Measurements from ENCODE around the gene ABCA4.

Gene ABCA4

DNA sequence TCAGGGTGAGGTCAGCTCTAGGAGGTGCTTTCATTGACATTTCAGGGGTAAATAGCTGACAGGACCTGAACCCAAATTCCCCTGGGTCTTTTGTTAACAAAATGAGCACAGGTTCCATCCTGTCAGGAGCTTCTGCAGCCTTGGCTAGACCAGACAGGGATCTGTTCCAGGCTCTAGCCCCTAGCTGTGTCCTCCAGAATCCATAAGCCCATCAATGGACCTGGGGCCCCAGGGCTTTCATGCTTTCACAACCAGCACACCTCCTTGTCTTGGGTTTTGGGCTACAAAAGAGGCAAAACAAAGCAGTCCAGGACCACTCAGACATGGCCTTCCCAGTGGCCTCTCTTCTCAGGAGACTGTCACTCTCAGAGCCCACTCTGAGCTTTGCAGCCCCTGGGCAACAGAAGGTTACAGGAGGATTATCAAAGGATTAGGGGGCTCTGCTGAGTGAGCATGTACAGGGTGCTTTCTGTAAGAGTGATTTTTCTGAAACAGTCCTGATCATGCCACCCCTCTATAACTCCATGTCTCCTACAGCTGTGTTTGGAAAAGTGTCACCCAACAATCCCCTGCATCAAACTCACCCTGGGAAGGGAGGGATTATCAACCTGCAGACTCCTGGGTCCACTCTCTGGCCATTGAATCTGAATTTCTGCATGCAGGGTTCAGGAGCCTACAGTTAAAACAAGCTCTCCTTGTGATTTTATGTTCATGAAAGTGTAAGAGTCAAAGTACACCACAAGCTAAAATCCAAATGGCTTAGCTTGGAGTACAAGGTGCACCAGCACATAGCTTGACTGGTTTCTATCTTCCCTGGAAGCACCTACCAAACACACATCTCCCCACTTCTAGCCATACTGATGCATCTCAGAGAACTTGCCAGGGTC is 144.0 kb downstream of the ABCA4 start:
- TF ChIP-seq, protein P1, sequence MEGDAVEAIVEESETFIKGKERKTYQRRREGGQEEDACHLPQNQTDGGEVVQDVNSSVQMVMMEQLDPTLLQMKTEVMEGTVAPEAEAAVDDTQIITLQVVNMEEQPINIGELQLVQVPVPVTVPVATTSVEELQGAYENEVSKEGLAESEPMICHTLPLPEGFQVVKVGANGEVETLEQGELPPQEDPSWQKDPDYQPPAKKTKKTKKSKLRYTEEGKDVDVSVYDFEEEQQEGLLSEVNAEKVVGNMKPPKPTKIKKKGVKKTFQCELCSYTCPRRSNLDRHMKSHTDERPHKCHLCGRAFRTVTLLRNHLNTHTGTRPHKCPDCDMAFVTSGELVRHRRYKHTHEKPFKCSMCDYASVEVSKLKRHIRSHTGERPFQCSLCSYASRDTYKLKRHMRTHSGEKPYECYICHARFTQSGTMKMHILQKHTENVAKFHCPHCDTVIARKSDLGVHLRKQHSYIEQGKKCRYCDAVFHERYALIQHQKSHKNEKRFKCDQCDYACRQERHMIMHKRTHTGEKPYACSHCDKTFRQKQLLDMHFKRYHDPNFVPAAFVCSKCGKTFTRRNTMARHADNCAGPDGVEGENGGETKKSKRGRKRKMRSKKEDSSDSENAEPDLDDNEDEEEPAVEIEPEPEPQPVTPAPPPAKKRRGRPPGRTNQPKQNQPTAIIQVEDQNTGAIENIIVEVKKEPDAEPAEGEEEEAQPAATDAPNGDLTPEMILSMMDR (IDR thresholded peaks at IDR 0.05), result no peak

DNA sequence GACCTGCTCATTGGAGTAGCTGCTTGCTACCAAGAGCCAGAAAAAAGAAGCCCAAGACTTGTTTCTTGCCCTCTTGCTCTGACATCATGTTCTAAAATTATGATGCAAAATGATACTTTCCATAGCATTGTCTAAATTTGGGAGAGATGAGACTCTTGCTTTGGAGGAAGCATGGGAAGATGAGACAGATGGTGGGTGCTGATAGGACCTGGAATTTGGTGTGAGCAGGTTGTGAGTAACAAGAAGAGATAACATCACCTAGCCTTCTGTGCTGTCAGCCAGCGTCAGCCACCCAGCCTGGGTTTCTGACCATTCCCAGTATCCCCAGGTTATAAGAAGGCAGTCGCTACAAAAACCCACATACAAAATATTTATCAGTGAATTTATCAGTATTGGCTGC is 144.7 kb downstream of the ABCA4 start:
- TF ChIP-seq, protein P1 (IDR thresholded peaks at IDR 0.05), result no peak

DNA sequence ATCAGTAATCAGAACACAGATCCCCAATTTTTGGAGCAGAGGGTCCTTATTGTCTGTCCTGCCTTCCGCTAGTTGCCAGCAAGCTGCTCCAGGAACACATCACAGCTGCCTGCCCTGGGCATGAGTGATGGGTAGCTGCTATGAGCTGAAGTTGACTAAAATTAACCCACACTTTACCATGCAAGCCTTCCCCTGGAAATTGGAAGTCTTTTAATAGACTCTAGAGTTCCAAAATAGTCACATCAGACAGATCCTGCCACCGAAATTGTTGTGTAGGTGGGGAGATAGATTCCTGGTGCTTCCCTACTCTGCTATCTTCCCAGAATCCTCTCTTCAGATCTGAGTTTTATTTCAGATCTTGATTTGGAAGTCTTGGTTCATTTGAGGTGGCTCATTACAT is 148.6 kb downstream of the ABCA4 start:
- TF ChIP-seq, protein P1 (IDR thresholded peaks at IDR 0.05), result no peak

DNA sequence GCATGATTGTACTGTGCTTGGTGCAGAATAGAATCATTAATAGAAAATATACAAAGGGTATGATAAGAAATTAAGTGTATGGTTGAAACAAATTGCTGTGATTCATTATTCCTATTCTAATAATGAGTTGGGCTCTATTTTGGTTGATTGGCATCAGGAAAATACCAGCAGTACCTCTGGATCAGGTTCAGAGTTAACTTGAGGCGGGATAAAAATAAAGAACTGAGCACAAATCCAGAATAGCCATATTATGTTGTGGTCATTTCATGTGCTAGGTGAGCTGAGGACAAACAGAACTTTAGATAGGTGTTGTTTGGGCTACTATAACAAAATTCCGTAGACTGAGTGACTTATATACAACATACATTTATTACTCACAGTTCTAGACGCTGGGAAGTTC is 151.1 kb downstream of the ABCA4 start:
- TF ChIP-seq, protein P1 (IDR thresholded peaks at IDR 0.05), result no peak

DNA sequence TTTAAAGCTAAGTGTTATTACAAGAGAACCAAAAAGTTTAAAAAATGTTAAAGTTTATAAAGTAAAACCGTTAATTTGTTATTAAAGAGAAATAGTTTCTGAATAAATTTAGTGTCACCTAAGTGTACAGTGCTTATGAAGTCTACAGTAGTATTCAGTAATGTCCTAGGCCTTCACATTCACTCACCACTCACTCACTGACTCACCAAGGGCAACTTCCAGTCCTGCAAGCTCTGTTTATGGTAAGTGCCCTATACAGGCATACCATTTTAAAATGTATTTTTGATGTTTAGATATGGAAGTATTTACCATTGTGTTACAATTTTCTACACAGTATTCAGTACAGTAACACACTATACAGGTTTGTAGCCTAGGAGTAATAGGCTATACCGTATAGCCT is 151.6 kb downstream of the ABCA4 start:
- TF ChIP-seq, protein P1 (IDR thresholded peaks at IDR 0.05), result no peak

DNA sequence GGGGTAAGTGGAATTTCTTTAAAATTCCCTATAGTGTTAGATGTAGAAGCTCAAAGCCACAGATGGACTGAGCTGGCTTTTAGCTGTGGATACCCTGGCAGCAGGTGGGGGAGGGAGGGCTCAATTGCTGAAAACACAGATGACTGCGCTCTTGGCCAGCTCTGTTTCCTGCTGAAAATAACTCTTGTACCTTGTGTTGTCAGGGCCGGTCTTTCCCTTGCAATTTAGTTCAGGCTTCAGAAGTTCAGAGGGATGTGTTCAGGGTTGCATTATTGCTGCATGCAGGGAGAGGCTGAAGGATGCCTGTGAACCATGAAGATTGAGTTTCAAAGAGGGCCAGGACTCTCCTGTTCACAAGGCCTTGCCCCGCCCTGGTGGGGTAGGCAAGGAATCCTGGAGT is 153.6 kb downstream of the ABCA4 start:
- TF ChIP-seq, protein P1 (IDR thresholded peaks at IDR 0.05), result no peak

DNA sequence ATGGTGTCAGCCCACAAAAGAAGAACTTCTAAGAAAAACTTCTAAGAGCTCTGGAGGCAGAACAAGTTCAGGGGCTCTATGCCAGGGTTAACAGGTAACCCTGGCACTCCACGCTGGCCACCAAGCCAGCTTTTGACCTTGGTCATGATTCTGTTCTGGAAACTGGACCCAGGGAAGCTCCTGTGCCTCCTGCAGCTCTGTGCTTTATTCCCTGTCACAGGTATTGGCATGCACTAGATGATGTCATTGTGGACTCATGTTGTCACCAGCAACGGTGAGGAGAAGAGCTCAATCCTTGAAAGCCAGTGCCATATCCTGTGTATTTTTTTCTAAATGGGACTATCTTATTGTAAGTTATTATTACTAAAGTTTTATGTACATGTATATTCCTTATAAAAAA is 155.1 kb downstream of the ABCA4 start:
- TF ChIP-seq, protein P1 (IDR thresholded peaks at IDR 0.05), result no peak
